Measurements from ENCODE around the gene MACROH2A1.

The MACROH2A1 gene

DNA sequence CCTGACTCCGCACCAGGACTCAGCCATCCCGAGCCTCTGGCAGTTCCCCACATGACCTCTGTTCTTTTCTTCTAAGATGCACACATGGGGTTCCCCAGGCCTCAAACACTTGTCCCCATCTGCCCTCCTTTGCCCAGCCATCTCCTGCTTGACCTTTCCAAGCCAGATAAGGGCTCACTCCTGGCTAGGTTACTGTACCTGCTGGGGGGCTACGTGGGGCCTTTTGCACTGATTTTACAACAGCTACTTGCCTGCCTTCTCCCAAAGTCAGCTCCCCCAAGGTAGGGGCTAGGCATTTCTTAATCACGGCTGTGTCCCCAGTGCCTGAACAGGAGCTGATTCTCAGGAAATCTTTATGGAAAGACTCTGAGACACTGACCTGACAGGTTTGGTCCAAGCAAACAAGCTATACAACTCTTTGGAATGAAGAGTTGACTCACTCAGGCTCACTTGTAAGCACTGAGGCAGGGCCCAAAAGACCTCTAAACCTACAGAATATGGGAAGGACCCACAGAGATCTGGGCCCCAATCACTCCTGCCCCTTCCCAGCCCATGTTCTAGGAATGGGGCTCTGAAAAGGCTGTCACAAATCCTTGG lies 2.5 kb downstream of the MACROH2A1 start:
- no peak for DNase-seq

- DNase-seq = no peak
Measured at GRCh38 chr5:135395866-135396265, 3.2 kb downstream of the MACROH2A1 start.

GRCh38 chr5:135395451-135395850 lies 3.6 kb downstream of the MACROH2A1 start:
- DNase-seq = no peak

DNA sequence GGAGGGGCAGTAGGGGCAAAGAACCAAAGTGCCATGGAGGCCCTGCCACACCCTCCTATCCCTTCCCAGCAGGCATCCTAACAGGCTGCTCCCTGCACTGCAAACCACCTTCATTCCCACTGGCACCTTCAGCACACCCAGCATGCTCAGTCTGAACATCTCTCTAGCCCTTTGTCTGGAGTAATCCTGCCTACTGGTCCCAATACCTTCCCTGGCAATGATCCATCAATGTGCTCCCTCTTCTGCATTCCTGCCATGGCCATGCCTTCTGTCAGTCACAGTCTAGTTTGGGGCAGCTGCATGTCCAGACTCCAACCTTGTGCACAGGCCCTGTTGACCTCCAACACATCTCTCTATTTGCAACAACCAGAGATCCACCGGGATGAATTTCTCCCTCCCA lies 4.9 kb downstream of the MACROH2A1 start:
- DNase-seq = no peak

DNA sequence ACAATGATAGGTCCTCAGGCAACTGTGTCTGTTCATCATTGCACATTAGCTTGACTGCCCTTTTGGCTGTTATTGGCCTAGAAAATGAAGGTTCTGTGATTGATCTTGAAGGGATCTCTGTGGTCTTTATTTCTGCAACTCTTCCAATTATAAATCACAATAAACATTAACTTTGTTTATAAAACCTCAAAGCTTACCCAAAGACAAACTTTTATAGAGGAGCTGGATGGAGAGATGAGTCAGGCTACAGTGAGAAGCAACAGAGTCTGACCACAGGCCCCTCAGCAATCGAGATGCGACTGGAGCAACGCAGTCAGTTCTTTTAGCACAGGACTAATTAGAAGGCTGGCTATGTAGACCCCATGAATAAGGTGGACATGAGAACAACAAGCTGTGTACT lies 5.3 kb downstream of the MACROH2A1 start:
- DNase-seq = no peak

- DNase-seq = no peak
Measured at GRCh38 chr5:135393229-135393628, 5.8 kb downstream of the MACROH2A1 start.

DNA sequence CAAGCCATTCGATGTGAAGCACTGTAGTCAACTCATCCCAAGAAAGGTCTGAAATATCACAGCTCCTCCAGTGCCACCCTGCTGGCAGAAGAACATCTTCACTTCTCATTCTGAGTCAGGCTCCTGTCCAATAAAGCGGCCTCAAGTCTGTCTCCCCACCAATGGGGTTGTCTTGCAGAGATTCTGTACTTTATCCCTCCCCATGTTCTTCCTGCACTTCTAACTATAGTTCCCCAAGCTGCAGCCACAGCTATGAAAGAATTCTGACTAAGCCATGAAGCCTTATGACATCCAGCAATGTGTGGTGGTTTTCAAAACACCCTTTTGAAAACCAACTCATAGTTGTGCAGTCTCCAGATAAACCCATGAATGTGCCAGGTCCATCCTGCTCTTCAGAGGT lies 6.8 kb downstream of the MACROH2A1 start:
- DNase-seq = peak in 1 of 2 donors; percentile 54

GRCh38 chr5:135391869-135392255 lies 7.2 kb downstream of the MACROH2A1 start:
- no peak for DNase-seq

- no peak for DNase-seq
Measured at GRCh38 chr5:135391116-135391868, 7.7 kb downstream of the MACROH2A1 start.

- DNase-seq = no peak
Measured at GRCh38 chr5:135388860-135389435, 10.1 kb downstream of the MACROH2A1 start.

- no peak for DNase-seq
Measured at GRCh38 chr5:135387629-135387960, 11.4 kb downstream of the MACROH2A1 start.

DNA sequence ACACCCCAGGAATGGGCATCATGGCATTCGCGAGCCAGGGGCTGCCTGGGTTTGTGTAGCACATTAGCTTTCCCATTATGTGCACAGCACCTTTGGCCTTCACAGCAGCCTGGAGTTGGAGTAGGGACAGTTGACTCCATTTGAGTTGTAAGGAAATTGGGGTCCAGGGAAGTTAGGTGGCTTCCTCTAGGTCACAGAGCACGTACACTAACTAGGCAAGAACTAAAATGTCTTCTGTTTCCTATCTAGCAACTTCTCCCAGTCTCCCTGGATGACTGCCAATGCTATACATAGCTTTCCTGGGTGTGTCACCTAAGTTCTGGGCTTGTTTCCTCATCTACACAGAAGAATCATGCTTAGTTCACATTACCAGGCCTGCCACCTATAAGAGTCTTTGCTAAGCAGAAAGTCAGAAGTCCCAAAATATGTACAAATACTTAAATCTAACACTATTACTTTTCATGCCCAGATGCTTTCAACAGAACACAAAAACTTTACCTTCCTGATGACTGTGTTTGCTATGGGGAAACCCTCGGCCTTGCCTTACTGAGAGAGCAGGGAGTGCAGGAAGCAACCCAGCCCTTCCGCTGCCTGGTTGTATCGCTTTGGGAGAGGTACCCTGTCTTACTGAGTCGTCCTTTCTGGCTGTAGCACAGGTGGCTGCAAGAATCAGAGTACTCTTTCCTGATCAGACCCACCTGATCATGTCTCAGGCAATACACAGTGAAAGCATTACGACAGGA lies 12.0 kb downstream of the MACROH2A1 start:
- peak in 1 of 2 donors; percentile 45 for DNase-seq

DNA sequence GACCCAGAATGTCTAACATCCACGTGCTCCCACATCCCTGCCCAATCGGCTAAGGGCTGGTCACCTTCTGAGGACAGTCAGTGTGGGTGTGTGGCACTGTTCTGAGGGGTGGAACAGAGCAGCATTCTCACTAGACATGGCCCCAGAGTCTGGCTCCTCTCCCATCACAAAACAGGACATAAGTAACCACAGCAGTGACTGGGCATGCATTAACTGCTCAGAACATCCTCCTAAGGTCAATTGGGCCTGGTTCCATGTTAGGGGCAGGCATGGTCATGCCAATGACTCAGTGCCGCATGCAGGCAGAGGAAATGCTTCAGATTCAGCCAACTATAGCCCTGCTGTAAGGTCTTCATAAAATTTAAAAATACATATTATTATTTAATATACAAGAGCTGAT lies 12.9 kb downstream of the MACROH2A1 start:
- peak in 1 of 2 donors; percentile 47 for DNase-seq

DNA sequence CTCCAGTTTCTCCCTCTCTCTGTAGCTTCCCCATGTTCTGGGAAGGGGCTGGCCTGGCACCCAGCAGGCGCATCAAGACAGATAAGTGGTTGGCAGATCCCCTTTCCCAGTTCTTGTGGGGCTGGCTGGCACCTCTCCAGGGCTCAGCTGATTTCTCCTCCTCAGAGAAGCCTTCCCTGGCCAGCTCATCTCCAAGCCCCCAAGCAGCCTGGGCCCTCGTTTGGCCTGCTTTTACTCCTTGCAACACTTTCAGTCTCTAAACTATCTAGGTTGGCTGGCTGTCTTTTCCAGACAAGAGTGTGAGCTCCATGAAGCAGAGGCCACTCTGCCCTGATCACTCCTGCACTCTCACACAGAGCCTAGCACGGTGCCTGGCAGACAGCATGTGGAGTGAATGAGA lies 13.5 kb downstream of the MACROH2A1 start:
- no peak for DNase-seq

- no peak for DNase-seq
Measured at GRCh38 chr5:135384898-135385297, 14.1 kb downstream of the MACROH2A1 start.

- DNase-seq = no peak
Measured at GRCh38 chr5:135383803-135384495, 15.1 kb downstream of the MACROH2A1 start.

GRCh38 chr5:135382981-135383380 lies 16.1 kb downstream of the MACROH2A1 start:
- no peak for DNase-seq

DNA sequence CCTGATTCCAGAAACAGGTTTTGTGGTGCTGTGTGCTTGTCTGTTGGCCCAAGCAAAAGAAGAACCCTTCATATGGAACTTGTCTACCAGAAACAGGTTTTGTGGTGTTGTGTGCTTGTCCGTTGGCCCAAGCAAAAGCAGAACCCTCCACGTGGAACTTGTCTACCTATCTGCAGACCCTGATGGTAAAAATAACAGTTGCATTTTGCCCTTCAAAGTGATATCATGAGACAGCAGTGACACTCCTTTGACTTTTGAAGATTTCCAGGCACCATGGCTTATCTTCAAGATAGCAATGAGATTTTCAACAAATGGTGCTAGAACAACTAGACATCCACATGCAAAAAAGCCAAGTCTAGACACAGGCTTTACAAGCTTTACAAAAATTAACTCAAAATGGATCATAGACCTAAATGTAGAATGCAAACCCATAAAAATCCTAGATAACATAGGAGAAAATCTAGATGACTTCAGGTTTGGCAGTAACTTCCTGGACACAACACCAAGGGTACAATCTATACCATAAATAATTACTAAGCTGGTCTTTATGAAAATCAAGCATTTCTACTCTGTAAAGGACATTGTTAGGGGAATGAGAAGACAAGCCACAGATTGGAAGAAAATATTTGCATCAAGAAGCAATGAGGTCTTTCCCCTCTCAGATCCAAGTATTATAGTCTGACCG lies 16.8 kb downstream of the MACROH2A1 start:
- no peak for DNase-seq

- no peak for DNase-seq
Measured at GRCh38 chr5:135379046-135379654, 19.9 kb downstream of the MACROH2A1 start.

- DNase-seq = no peak
Measured at GRCh38 chr5:135377751-135378680, 21.0 kb downstream of the MACROH2A1 start.

All from CD4-positive, alpha-beta T cell treated with Interleukin-4 for 1 hour (primary cell).